ENCODE measurements around the gene CEP164.
"Not testable (repeated sequence)": the region's sequence is repeated elsewhere in the genome, so short reads cannot be mapped to it uniquely, and the experiment has no call there.

Gene CEP164

GRCh38 chr11:117456721-117457029, 129.0 kb downstream of the CEP164 start:
- FAIRE-seq; DNase-seq (ENCODE audit: extremely low spot score, insufficient read length, low read depth): not testable (repeated sequence)

GRCh38 chr11:117457031-117457785, 129.6 kb downstream of the CEP164 start:
- FAIRE-seq = no peak
- no peak for DNase-seq (ENCODE audit: extremely low spot score, insufficient read length, low read depth)

DNA sequence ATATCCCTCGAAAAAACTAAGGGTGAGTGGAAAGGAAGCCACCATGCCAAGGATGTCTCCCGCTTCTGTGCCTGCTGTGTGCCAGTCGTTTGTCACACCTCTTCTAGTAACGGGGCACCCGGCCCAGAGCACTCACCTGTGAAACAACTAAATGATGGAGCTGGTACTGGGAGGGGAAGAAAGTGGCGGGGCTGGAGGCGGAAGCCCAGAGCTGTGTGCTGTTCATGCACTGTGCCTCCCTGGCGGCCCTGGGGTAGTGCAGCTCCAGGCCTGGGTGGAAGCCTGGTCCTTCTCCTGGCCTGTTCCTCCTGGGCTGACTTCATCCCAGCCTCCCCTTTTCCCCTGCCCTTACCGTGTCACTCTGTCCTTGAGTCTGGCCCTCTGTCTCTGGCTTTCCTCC, 130.2 kb downstream of the CEP164 start:
- no peak for DNase-seq (ENCODE audit: extremely low spot score, insufficient read length, low read depth)
- no peak for FAIRE-seq

DNA sequence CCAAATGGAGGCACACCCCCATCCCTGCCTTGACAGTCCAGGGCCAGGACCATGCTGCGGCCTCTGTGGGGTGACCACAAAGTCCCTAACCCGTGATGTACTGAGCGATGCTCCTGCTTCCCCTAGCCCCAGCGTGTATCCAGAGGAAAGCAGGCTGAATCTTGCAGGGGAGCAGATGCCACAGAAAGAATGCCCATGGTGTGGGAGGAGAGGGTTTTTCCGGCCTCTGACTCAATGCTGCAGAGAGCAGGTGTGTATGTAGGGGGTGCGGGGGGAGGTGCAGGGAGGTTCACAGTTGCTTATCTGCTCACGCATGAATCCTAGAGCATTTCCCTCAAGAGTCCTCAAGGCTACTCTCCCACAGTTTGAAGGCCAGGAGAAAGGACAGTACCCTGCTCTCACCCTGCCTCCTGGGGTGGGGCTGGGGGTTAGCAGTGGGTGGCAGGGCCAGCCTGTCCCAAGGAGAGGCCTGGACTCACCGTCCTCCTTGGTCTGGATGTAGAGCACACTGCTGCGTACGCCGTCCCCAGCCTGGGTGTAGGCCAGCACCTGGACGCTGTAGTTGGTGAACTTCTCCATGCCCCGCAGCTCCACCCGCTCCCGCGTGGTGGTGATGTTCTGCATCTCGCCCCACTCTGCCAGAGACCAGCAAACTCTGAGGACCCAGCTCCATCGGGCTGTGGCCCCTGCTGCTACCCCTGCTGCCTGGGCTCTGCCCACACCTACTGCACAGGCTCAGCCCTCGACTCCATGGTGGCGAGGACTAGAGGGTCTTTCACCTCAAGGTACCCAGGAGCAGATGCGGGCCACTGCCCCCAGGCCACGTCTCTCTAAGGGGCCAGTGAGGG, 130.8 kb downstream of the CEP164 start:
- DNase-seq (ENCODE audit: extremely low spot score, insufficient read length, low read depth) = peak; percentile 39
- peak; percentile 83 for FAIRE-seq

DNA sequence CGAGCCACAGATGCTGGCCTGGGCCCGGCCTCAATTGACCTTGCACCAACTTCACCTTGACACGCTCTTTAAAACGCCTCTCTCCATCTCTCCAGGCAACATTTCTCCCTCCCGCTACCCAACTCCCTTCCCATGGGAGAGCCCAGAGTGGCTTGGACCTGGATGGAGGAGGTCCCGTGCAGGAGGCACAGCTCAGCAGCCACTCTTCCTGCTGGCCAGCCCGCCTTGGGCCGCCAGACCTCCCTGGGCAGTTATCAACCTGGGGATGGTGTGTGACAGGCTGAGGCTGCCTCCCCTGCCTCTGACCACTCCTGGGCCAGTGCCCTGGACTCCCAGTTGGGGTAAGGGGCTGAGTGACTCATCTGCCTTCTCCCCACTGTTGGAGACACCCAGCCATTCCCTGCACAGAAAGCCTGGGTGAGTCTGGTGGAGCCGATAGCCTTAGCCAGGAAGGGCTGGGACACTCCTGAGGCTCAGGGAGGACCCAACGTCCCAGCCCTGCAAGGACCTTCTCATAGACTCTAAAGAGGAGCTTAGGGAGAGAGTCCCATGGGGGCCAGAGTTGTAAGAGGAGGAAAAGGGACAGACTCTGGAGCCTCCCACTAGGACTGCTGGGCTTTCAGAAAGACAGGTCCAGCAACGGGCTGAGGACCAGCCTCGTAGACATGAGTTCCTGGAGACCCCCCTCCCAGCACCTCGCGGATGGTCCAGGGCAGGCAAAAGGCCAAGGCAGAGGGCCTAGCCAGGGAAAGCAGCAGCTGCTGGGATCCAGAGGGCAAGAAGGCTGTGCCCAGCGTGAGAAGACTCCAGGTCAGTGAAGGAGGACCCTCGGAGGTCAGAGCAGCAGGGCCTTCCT, 131.7 kb downstream of the CEP164 start:
- DNase-seq (ENCODE audit: extremely low spot score, insufficient read length, low read depth) = no peak
- FAIRE-seq = no peak

GRCh38 chr11:117459979-117460300, 132.3 kb downstream of the CEP164 start:
- FAIRE-seq (no peak), DNase-seq (ENCODE audit: extremely low spot score, insufficient read length, low read depth) (no peak)

DNA sequence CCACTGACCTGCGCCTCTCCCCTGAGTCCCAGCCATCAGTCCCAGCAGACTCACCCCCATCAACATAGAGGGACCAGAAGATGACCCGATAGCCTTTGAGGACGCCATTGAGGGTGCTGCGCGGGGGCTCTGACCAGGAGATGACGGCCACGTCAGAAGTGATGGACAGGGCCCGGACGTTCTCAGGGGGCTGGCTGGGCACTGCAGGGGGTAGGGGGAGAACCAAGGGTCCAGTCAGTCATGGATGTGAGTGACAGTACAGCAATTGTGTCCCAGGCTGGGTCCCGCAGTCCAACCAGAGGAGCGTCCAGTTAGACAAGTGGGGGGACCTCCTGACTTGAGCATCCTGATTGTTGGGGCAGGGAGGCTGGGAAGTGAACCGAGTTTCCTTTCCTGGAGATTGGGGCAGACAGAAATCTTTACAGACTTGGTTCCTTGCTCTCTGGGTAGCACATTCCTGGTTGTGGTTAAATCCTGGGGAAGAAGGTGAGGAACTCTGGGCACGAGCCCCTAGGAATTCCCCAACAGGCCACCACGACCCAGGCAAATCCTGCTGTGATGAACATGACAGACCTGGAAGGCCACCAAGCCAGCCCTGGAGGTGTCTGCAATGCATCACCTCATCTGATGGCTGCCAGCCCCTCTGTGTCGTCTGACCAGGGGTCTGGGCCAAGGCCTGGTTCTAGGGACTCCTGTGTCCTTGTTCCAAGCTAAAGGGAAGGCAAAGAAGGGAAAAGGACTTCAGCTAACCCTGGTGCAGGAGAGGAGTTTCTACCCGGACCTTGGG, 133.9 kb downstream of the CEP164 start:
- no peak for DNase-seq (ENCODE audit: extremely low spot score, insufficient read length, low read depth)
- no peak for FAIRE-seq

DNA sequence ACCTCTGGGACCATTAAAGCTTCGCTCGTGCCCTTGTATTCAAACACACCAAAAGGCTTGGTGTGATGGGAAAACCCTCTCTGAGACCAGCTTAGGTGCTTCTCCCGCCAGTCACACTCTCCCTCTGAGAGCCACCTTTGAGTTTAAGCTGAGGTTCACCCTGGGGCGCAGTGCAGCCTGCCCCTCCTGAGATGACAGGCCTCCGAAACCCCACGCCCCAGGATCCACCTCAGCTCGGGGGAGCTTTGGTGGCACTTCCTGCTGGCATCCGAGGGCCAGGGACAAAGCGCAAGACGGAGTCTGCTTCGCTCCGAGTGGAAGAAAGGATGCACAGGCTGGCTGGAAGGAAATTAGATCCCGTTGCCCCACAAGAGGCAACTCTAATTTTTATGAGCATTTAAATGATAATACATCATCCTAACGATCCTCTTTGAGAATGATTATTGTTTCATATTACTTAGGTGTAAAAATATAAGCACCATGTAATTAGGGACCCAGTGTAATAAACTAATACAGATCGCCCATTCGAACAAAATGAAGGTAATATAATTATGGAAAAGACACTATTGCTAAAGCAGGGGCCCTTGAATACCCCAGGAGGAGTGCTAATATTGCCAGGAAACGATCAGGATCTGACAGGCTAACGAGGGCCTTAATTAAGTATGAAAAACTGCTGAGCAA, 134.7 kb downstream of the CEP164 start:
- DNase-seq (ENCODE audit: extremely low spot score, insufficient read length, low read depth) (no peak), FAIRE-seq (no peak)

DNA sequence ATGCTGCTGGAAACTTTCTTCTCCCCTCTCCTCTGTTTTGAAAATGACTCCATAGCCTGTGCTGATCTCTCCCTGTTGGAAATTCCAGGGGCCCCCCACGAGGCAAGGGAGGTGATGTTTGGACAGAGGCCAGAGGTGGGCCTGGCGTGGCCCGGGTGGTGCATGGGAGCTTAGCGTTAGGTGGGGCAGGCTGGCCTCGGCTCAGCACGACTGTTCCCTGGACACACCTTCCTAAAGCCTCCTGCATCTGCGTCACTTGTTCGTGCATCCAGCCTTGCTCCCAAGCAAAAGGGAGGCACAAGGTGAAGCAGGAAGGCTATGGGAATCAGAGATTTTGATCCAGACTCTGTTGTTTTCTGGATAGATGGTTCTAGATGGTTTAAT, 135.2 kb downstream of the CEP164 start:
- FAIRE-seq (no peak), DNase-seq (ENCODE audit: extremely low spot score, insufficient read length, low read depth) (no peak)
